Activated T-cell treated with anti-CD3 and anti-CD28 coated beads, Interleukin-2, amount 50 U/mL, for 48 hours (primary cell): Measurements from ENCODE around the gene ACTL8.

Experiments used
- DNase-seq, 2 experiments: peaks; one replicate each; pipeline ENCODE4 v3.0.0-alpha.2; 2020

The ACTL8 gene

GRCh38 chr1:17755120-17755519 is at the start of gene ACTL8:
ACTL8 (plus strand) TSS chr1:17755333; CDS start chr1:17823009, 67,676 bp downstream.
- peak; percentile 24 to 25 for DNase-seq

GRCh38 chr1:17706445-17706844 is 48.7 kb upstream of the ACTL8 start:
- DNase-seq, result no peak

- DNase-seq, result no peak
These were observed 45.2 kb upstream of the ACTL8 start for GRCh38 chr1:17709981-17710380.

- no peak for DNase-seq
These were observed 44.1 kb upstream of the ACTL8 start for GRCh38 chr1:17710889-17711576.

GRCh38 chr1:17711577-17711910 is 43.6 kb upstream of the ACTL8 start:
- no peak for DNase-seq

GRCh38 chr1:17711941-17712340 is 43.2 kb upstream of the ACTL8 start:
- DNase-seq, result no peak

- no peak for DNase-seq
These were observed 41.1 kb upstream of the ACTL8 start for GRCh38 chr1:17713993-17714392.

- no peak for DNase-seq
These were observed 37.3 kb upstream of the ACTL8 start for GRCh38 chr1:17717594-17718535.

GRCh38 chr1:17719874-17720273 is 35.3 kb upstream of the ACTL8 start:
- DNase-seq, result no peak

GRCh38 chr1:17721444-17721843 is 33.7 kb upstream of the ACTL8 start:
- DNase-seq, result no peak

GRCh38 chr1:17723684-17724083 is 31.4 kb upstream of the ACTL8 start:
- no peak for DNase-seq

- no peak for DNase-seq
These were observed 31.0 kb upstream of the ACTL8 start for GRCh38 chr1:17724150-17724549.

GRCh38 chr1:17725084-17725719 is 29.9 kb upstream of the ACTL8 start:
- DNase-seq, result no peak

GRCh38 chr1:17725811-17726582 is 29.1 kb upstream of the ACTL8 start:
- no peak for DNase-seq

GRCh38 chr1:17728123-17728712 is 26.9 kb upstream of the ACTL8 start:
- no peak for DNase-seq

GRCh38 chr1:17729248-17729647 is 25.9 kb upstream of the ACTL8 start:
- DNase-seq, result no peak

- DNase-seq, result no peak
These were observed 25.2 kb upstream of the ACTL8 start for GRCh38 chr1:17729909-17730308.

- DNase-seq, result no peak
These were observed 23.7 kb upstream of the ACTL8 start for GRCh38 chr1:17731460-17731859.

- DNase-seq, result no peak
These were observed 22.7 kb upstream of the ACTL8 start for GRCh38 chr1:17732475-17732874.

- no peak for DNase-seq
These were observed 21.5 kb upstream of the ACTL8 start for GRCh38 chr1:17733661-17734060.

- DNase-seq, result no peak
These were observed 20.5 kb upstream of the ACTL8 start for GRCh38 chr1:17734609-17735008.

GRCh38 chr1:17735348-17735747 is 19.8 kb upstream of the ACTL8 start:
- no peak for DNase-seq

GRCh38 chr1:17735793-17736192 is 19.3 kb upstream of the ACTL8 start:
- DNase-seq, result no peak
